ENCODE results near the gene TNRC6C.
"Not testable (repeated sequence)": the region's sequence is repeated elsewhere in the genome, so short reads cannot be mapped to it uniquely, and the experiment has no call there.

TNRC6C gene

DNA sequence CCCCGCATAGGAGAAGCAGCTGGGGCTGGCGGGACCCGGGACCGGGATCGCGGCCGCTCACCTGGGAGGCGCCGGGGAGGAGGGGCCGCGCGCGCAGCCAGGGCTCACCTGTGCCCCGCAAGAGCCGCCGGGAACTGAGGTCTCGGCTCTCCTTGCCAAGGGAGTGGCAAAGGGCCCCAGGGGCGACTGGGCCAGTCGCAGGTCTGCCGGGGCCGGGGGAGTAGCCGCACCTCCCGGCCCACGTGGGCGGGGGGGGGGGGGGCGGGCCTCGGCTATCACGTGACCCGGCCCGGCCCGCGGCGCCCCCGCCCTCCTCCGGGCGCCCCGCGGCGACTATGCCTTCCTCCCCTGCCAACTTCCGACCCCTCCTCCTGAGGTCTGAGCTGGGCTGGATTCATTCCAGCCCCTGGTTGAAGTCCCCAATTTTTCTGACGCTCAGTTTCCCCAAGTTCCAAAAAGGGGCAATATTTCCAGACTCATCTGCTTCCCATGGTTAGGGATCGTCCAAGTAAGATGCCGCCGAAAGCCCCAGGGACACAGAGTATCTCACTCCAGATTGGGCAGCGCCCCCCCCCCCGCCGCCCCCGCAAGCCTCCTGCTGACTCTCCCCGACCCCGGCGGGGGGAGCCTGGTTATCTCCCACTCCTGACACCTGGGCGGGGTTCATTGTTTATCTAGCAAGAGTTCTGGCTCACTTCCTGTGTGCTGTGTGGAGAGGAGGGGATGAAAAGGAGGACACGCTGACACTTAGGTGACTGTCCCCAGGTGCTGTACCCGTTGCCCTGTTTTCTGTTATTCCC lies 170.2 kb downstream of the TNRC6C start, which contains the start of gene TMC6:
TSS of gene TMC6 (minus strand) at position 205 of the 800 bp plus-strand sequence. CDS start 1,923 bp downstream, outside the sequence.
- peak; percentile 80 for DNase-seq

DNA sequence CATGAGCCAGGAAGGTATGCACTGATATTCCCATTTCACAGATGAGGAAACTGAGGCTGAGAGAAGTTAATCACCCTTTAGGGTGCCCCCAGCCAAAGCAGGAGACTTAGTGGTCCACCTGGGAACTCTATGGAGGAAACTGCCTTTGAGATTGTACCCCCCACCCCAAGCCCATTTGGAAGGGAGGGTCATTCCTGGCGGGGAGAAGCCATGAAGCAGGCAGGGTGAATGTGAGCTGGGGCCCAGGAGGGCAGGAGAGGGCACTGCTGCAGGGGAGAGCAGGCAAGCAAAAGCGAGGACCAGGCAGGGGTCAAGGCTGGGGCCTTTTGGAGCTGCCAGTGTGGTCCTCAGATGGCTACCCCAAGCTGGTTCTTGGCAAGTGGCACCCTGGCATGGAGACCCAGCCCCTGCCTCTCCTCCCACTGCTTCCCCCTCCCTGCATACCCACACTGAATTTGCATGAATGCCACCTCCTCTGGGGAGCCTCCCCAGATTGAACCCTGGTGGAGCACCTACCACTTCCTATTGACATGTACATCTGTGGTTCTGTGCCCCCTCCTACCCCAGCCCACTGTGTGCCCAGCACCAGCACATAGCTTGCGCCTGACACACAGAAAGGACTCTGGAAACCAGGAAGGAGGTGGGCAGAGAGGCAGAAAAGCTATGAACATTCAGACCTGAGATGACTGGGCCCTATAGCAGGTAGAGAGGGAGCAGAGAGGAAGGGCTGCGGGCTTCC lies 171.0 kb downstream of the TNRC6C start:
- peak; percentile 61 for DNase-seq

DNA sequence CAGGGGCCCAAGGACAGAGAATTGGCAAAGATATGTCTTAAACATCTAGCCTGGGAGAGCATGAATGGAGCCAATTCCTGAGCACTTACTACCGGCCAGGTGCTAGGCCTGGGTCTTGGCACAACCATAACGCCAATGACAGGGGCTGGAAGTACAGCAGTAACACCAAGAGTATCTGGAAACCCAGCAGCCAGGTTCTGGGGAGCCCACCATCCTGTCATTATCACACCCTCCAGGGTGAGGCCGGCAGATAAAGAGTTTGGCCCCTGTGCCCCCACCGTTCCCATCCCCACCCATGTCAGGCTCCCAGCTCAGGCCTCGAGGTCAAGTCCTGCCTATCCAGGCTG lies 171.6 kb downstream of the TNRC6C start:
- no peak for DNase-seq

DNA sequence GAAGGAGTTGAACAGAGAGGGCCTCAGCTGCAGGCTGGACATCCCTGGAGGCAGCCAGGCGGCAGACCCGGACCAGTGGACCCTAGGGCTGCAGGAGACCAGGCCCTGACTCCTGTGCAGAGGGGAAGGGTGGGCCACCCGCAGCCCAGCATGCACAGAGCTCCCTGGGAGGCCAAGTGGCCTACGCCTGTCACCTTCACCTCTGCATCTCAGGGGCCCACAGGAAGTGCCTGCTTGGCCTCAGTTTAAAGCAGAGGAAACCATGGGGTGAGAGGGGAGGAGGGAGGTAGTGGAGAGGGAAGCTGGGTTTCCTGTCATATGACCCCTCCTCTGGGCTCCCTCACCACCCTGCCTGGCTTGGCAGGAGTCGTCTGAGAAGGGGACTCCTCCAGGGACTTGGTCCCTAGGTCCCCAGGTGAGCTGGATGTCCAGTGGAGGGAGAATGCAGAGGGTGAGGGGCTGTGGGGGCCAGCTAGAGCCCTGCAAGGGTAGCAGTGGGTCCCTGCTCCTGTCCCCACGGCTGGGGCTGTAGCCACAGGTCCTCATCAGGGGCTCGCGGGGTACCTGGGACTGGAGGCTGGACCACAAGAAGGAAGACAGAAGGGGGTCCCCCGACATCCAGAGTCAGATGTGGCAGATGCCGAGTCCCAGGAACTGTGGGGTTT lies 172.1 kb downstream of the TNRC6C start, which contains the start of gene TMC8:
TSS of gene TMC8 (plus strand) at position 335 of the 665 bp plus-strand sequence. CDS start 818 bp downstream, outside the sequence.
- peak; percentile 91 for DNase-seq

DNA sequence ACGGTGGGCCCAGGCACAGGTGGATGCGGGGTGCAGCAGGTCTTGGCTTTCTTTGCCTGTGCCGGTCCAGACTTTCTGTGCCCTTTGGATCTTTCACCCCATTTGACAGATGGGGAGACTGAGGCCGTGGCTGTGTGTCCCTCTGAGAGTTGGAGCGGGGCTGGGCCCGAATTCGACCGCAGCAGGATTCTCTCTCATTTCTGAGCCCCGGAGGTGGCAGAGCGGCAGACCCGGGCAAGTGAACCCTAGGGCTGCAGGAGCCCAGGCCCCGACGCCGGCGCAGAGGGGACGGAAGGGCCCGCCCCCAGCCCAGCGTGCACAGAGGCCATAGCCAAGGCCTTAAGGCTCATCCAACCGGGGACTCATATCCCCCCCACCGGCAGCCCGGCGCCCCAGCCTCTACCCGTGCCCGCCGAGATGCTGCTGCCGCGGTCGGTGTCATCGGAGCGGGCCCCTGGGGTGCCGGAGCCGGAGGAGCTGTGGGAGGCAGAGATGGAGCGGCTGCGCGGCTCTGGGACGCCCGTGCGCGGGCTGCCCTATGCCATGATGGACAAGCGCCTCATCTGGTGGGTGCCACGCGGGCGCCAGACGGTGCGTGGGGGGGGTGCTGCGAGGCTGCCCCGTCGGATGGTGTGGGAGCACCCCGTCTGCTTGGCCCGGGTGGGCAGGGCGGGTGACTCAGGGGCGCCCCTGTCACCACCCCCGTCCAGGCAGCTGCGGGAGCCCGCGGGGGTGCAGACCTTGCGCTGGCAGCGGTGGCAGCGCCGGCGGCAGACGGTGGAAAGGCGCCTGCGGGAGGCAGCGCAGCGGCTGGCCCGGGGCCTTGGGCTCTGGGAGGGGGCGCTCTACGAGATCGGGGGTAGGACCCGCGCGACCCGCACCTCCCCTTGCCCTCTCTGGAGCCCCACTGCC lies 172.9 kb downstream of the TNRC6C start:
- DNase-seq, result no peak

DNA sequence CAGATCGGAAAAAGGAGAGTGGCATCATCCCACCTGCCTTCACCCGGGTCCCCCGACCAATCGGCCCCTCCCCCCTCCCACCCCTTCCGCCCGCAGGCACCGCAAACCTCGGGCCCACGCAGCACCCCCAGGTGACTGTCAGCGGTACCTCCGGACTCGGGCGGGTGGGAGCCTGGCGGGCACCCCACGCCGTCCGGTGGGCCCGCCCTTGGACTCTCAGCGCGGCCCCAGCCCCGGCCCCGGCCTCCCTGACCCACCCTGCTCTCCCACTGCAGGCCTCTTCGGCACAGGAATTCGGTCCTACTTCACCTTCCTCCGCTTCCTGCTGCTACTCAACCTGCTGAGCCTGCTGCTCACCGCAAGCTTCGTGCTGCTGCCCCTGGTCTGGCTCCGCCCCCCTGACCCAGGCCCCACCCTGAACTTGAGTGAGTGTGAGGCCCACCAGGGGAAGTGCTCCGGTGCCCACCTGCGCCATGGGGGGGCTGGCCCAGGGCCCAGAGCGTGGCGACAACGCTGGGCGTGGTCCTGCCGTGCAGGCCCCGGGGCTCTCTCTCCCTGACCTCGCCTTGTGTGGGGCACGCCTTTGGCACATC lies 173.7 kb downstream of the TNRC6C start:
- DNase-seq, result peak; percentile 82

DNA sequence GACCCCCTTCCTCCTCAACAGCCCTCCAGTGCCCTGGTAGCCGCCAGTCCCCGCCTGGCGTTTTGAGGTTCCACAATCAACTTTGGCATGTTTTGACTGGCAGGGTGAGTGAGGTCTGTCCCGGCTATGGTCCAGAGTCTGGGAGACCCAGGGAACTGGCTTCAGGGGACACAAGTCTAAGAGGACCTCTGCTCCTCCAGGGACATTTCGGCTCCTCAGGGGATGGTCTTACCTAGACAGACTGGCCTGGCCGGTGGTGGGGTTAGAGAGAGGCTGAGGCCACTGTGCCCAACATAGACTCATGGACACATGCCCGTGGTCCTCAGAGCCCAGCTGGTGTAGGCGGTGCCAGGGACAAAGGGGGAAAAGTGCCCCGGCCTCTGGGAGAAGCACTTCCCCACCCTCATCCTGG lies 174.3 kb downstream of the TNRC6C start:
- DNase-seq, result no peak

DNA sequence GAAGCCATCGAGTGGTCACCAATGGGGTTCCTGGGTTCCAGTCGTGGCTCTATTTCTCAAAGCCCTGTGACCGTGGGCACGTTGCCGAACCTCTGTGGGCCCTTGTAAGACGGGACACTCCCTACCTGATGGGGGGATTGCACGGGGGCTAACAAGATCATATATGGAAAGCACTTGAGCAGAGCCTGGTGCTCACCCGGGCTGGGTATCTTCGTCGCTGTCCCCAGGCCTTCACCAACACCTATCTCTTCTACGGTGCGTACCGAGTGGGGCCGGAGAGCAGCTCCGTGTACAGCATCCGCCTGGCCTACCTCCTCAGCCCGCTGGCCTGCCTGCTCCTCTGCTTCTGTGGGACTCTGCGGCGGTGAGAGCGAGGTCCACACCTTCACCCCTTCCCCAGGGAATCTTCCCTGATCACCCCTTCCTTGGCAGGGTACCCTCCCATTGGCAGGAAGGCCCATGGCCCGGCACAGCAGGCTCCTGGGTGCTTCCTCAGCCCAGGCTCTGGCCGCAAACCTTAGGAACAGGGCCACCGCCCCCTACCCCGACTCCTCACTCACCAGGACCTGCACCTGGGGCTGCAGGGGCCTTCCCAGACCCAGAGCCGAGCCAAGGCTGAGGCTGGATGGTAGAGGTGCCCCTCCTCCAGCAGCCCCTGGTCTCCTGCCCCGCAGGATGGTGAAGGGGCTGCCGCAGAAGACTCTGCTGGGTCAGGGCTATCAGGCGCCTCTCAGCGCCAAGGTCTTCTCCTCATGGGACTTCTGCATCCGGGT lies 174.9 kb downstream of the TNRC6C start:
- no peak for DNase-seq

DNA sequence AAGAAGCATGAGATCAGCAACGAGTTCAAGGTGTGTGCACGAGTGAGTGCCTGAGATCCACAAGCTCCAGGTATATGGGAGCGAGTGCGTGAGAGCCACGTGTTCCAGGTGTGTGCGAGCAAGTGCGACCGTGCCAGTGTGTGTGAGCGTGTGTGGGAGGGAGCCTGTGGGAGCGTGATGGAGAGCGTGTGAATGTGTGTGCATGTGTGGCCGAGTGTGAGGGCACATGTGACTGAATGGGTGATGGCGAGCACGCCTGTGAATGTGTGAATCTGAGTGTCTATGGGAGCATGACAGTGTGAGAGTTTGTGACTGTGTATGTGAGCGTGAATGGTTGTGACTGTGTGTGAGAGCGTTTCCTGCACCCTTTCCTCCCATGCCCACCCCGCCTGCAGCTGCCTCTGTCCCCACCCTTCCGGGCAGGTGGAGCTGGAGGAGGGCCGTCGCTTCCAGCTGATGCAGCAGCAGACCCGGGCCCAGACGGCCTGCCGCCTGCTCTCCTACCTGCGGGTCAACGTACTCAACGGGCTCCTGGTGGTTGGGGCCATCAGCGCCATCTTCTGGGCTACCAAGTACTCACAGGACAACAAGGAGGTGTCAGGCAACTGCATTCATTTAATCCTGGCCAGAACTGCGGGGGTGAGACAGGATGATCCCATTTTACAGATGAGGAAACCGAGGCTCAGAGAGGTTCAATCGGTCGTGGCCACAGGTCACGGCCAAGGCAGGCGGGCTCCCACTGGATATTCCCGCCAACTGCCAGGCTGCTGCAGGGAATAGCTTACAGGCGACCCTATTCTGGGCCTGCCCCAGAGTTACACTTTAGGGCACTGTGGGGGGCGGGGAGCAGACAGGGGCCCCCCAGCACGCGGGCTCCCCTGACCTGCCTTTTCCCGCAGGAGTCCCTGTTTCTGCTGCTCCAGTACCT lies 175.7 kb downstream of the TNRC6C start:
- peak; percentile 89 for DNase-seq

DNA sequence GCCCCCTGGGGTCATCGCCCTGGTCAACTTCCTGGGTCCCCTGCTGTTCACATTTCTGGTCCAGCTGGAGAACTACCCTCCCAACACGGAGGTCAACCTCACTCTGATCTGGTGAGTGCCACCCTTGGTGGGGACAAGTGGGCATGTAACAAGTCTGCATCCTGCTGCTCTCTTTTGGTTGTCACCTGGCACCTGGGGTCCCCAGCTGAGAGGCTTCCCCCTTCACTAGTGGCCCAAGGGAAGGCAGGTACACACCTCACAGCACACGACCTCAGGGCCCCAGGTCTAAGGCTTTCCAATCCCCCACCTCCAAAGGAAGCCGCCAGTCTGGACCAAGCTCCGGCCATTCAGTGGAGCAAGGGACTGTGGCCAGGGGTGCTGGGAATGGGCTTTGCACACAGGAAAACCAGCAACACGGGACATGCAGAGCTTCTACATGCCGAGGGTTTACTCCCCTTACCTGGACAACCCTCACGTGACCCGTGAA lies 176.4 kb downstream of the TNRC6C start:
- no peak for DNase-seq

DNA sequence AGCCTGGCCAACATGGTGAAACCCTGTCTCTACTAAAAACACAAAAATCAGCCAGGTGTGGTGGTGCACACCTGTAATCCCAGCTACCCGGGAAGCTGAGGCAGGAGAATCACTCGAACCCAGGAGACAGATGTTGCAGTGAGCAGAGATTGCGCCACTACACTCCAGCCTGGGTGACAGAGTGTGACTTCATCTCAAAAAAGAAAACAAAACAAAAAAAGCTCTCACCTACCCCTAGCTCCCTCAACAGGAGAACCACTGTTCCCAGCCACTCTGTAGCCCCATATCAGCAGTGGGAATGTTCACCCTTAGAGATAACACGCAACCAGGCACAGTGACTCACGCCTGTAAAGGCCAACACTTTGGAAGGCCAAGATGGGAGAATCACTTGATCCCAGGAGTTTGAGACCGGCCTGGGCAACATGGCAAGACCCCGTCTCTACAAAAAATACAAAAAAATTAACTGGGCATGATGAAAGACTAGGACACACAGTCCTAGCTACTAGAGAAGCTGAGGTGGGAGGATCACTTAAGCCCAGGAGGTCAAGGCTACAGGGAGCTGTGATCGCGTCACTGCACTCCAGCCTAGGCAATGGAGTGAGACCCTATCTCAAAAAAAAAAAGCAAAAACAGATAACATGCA lies 177.5 kb downstream of the TNRC6C start:
- DNase-seq, result no peak

DNA sequence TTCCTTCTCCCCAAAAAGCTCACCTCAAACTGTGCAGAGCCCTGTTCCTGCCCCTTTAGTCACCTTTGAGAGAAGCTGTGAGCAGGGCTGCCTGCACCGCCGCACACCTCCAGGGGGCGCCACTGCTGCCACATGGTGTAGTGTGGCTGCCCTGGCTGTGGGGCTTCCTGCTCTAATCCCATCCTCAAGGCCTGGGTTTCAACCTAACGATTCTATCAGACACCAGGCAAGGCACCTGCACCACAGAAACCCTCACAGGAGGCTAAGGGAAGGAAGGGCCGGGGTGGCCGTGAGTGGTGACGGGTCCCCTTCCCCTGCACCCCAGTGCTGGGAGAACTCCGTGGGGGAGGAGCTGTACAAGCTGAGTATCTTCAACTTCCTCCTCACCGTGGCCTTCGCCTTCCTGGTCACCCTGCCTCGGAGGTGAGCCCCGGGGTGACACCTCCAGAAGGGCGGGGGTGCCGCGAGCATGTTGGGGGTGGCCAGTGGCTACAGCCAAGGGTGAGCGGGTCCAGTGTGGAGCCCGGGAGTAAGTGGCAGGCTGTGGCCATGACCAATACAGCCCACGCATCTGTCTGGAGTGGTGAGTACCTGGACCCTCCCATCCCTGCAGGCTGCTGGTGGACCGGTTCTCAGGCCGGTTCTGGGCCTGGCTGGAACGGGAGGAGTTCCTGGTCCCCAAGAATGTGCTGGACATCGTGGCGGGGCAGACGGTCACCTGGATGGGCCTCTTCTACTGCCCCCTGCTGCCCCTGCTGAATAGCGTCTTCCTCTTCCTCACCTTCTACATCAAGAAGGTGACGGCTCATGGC lies 179.1 kb downstream of the TNRC6C start:
- no peak for DNase-seq

DNA sequence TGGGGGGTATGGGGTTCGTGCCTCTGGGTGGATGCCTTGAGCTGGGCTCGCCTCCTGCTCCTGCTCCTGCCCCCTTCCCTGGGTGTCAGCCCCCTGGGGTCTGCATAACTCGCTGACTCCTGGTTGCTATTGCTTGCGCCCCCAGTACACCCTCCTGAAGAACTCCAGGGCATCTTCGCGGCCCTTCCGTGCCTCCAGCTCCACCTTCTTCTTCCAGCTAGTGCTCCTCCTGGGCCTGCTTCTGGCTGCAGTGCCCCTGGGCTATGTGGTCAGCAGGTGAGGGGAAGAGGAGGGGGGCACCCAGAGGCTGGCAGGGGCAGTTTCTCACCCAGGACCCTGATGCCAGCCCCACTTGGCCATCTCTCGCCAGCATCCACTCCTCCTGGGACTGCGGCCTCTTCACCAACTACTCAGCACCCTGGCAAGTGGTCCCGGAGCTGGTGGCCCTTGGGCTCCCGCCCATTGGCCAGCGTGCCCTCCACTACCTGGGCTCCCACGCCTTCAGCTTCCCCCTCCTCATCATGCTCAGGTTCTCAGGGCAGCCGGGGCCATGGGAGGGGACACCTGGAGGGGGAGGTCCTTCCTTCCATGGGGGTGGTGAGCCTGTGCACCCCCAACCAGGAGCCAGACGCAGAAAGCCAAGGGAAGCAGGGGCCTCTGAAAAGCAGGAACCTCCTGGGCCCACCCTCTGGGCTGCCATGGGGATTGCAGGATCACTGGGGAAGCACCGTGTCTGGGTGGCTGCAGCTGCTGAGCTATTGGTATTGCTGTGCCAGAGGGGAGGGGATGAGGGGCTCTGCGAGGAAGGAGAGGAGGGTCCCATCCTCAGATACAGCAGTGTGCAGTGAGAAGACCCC lies 179.9 kb downstream of the TNRC6C start:
- DNase-seq, result no peak

DNA sequence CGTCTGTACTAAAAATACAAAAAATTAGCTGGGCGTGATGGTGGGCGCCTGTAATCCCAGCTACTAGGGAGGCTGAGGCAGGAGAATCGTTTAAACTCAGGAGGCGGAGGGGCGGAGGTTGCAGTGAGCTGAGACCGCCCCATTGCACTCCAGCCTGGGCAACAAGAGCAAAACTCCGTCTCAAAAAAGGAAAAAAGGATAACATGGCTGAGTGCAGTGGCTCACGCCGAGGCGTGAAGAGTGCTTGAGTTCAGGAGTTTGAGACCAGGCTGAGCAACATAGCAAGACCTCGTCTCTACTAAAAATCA lies 181.3 kb downstream of the TNRC6C start:
- not testable (repeated sequence) for DNase-seq

DNA sequence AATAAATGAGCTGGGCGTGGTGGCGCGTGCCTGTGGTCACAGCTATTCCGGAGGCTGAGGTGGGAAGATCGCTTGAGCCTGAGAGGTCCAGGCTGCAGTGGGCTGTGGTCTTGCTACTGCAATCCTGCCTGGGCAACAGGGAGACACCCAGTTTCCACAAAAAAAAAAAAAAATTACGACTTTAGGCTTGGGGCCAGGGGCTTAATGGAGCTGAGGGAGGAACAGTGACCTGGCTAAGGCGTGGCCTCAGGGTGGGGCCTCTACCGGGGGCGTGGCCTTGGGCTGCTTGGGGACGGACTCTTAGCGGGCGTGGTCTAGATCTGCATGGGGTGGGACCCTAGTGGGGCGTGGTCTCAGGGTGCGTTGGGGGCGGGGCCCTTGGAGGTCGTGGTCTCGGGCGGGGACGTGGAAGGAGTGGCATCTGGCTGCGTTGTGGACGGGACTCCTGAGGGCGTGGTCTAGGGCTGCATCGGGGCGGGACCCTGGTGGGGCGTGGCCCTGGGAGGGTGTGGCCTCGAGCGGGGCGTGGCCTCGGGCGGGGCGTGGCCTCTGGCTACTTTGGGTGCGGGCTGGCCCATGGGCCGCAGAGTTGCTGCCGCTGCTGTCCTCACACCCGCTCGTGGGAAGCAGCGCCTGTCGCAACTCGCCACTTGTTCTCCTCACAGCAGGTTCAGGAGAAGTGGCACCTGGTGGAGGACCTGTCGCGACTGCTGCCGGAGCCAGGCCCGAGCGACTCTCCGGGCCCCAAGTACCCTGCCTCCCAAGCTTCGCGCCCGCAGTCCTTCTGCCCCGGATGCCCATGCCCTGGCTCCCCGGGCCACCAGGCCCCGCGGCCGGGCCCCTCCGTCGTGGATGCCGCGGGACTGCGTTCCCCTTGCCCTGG lies 181.9 kb downstream of the TNRC6C start:
- peak; percentile 97 for DNase-seq

DNA sequence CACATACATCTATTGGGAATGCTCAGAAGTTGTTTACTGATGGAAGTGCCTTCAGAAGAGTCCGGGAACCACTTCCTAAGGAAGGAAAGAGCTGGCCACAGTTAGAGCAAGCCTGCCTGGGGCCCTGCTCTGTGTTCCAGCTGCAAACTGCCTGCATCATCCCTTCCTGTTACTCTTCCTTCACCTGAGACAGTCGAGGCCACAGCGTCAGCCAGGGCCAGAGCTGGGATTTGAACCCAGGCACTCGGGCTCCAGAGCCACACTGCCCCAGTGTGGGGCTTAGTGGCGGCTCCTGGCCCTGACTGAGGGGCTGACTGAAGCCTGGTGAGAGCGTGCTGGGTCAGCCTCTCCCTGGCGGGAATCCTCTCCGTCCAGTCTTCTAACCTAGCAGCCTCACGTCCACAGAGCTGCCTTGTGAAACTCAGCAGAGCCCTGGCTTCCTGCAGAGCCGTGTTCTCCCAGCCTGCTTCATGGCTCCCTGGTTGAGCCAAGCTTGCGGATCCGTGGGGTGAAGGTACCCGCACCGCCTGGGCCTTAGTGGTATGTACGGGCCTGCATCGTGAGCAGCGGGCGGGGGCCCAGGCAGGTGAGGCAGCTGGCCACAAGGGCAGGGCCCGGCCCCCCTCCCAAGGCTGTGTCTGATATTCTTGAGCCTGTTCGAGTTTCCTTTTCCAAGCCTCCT lies 183.1 kb downstream of the TNRC6C start:
- DNase-seq, result no peak
